HepG2 (cell line): ENCODE results near the gene ZSCAN2. TPM values are rescaled to one million over a fixed set of nuclear protein-coding genes. Genes with fewer than 3 reads are reported as not detected.
A peak's percentile ranks its signal among the peaks of the same experiment; 100 is the strongest.

ENCODE experiments used
- ATF2 ChIP-seq: sonication (generic); formaldehyde crosslinking; IDR thresholded peaks from 2 replicates; pipeline ENCODE4 v1.4.0; 2020; ENCODE audit warnings: missing genetic modification reagents
- CEBPB ChIP-seq: IDR thresholded peaks from 2 replicates; pipeline ENCODE4 v1.6.1; 2011; ENCODE audit warnings: low read depth, low read length, improper control_type of control experiment, borderline replicate concordance
- HMGXB4 ChIP-seq, 2 experiments: sonication (generic) in 1 of 2; formaldehyde crosslinking in 1 of 2; IDR thresholded peaks; 2 replicates each; pipeline versions ENCODE4 v1.4.0 to v1.6.1; 2018 to 2020; ENCODE audit warnings: missing genetic modification reagents in 2 of 2, borderline replicate concordance in 1 of 2, low read depth in 1 of 2, mild to moderate bottlenecking in 1 of 2, missing biosample characterization in 1 of 2
- HOXD1 ChIP-seq: sonication (generic); formaldehyde crosslinking; IDR thresholded peaks from 2 replicates; pipeline ENCODE4 v1.5.0; 2020; ENCODE audit warnings: missing genetic modification reagents
- IKZF1 ChIP-seq: fragments of 450-650 bp; IDR thresholded peaks from 2 replicates; pipeline ENCODE4 v1.7.1; 2016
- IRF2 ChIP-seq: IDR thresholded peaks from 2 replicates; pipeline ENCODE4 v1.6.1; 2018; ENCODE audit warnings: missing genetic modification reagents, missing compliant biosample characterization
- KLF16 ChIP-seq, 2 experiments: sonication (generic) in 1 of 2; formaldehyde crosslinking in 1 of 2; IDR thresholded peaks; 2 replicates each; pipeline versions ENCODE4 v1.6.1 to v1.8.0; 2016 to 2023; ENCODE audit warnings: missing genetic modification reagents in 2 of 2, missing compliant biosample characterization in 1 of 2
- MLXIP ChIP-seq: sonication (generic); formaldehyde crosslinking; IDR thresholded peaks from 2 replicates; pipeline ENCODE4 v1.9.0; 2021; ENCODE audit warnings: missing genetic modification reagents, borderline replicate concordance
- MYC ChIP-seq: sonication (generic); formaldehyde crosslinking; IDR thresholded peaks from 2 replicates; pipeline ENCODE4 v1.9.0; 2021; ENCODE audit warnings: missing genetic modification reagents, borderline replicate concordance
- NCOA2 ChIP-seq: sonication (generic); formaldehyde crosslinking; IDR thresholded peaks from 2 replicates; pipeline ENCODE4 v1.8.0; 2022; ENCODE audit warnings: inconsistent platforms
- NCOA5 ChIP-seq: sonication (generic); formaldehyde crosslinking; IDR thresholded peaks from 2 replicates; pipeline ENCODE4 v1.4.0; 2020; ENCODE audit warnings: missing genetic modification reagents
- PCBP1 ChIP-seq: fragments of 200-400 bp; formaldehyde crosslinking; IDR thresholded peaks from 2 replicates; pipeline ENCODE4 v1.6.1; 2017; ENCODE audit warnings: mild to moderate bottlenecking, low read depth, low read length, borderline replicate concordance
- ZFP1 ChIP-seq: IDR thresholded peaks from 2 replicates; pipeline ENCODE4 v1.6.1; 2016
- ZNF180 ChIP-seq: sonication (generic); formaldehyde crosslinking; IDR thresholded peaks from 2 replicates; pipeline ENCODE4 v1.4.0; 2020; ENCODE audit warnings: low read depth, missing genetic modification reagents, borderline replicate concordance
- ZNF205 ChIP-seq: IDR thresholded peaks from 2 replicates; pipeline ENCODE4 v1.6.1; 2018; ENCODE audit warnings: missing biosample characterization, missing genetic modification reagents
- ZNF546 ChIP-seq: sonication (generic); formaldehyde crosslinking; conservative IDR thresholded peaks from 2 replicates; pipeline ENCODE4 v1.8.1; 2023; ENCODE audit warnings: mild to moderate bottlenecking, missing genetic modification reagents
- ZNF547 ChIP-seq: sonication (generic); formaldehyde crosslinking; IDR thresholded peaks from 2 replicates; pipeline ENCODE4 v1.5.1; 2020; ENCODE audit warnings: mild to moderate bottlenecking, missing genetic modification reagents
- ZNF580 ChIP-seq: IDR thresholded peaks from 2 replicates; pipeline ENCODE4 v1.6.1; 2016; ENCODE audit warnings: low read depth, borderline replicate concordance
- ZNF652 ChIP-seq: IDR thresholded peaks from 2 replicates; pipeline ENCODE4 v1.6.1; 2016; ENCODE audit warnings: low read depth, borderline replicate concordance
- ZXDC ChIP-seq: sonication (generic); formaldehyde crosslinking; IDR thresholded peaks from 2 replicates; pipeline ENCODE4 v1.5.0; 2020; ENCODE audit warnings: mild to moderate bottlenecking, missing genetic modification reagents
- polyA plus RNA-seq, 8 experiments: library from polyadenylated mRNA; depleted of rRNA in 3 of 8; stranded (reverse) in 7 of 8; unstranded in 1 of 8; fragments of >200 nt; fragmentation: Illumina TruSeq in 4 of 8; extraction: Trizol in 4 of 8; gene quantifications; 2 replicates each; pipeline versions ENCODE4 v1.2.1 to v1.2.3, GENCODE V29; 2011 to 2016; ENCODE audit warnings: low read depth in 4 of 8, missing spikeins in 1 of 8, mixed read lengths in 1 of 8; ENCODE audit not compliant: insufficient read depth in 1 of 8
- total RNA-seq, 5 experiments: library from RNA; depleted of rRNA; stranded (reverse); fragments of >200 nt; fragmentation: Illumina TruSeq; extraction: Trizol; gene quantifications; 2 replicates each; pipeline ENCODE4 v1.2.3, GENCODE V29; 2016; ENCODE audit warnings: low read depth in 1 of 5

ZSCAN2 gene
- total and polyA plus RNA-seq, 2 of the 13 experiments (the other 11 are each of a cell fraction or from before 2014, with no cell fraction given), result 11.4 to 21.5 TPM

GRCh38 chr15:84600687-84601554 lies at the start of gene ZSCAN2 (continued):
- TF ChIP-seq ZNF580 (peak; percentile 57; the same call in 1 of the 2 replicates), ZNF205 (CRISPR knock-in tag) (no peak), HMGXB4 (CRISPR knock-in tag; IDR thresholded peaks at IDR 0.05; ENCODE audit: borderline replicate concordance in 1 of 2, low read depth in 1 of 2) (peak in 1 of 2 experiments; percentile 69; a peak in 2 of 4 replicates), PCBP1 (no peak), ZNF652 (CRISPR knock-in tag) (no peak), MYC (CRISPR knock-in tag) (peak; percentile 61; the same call in 1 of the 2 replicates), NCOA2 (CRISPR knock-in tag) (no peak), ZFP1 (CRISPR knock-in tag) (no peak), KLF16 (CRISPR knock-in tag; IDR thresholded peaks at IDR 0.05) (peak in 1 of 2 experiments; percentile 48; a peak in 2 of 4 replicates), IRF2 (no peak), NCOA5 (CRISPR knock-in tag) (no peak), CEBPB (no peak), MLXIP (CRISPR knock-in tag) (no peak), ZNF547 (peak; percentile 25; the same call in 1 of the 2 replicates), ATF2 (CRISPR knock-in tag) (no peak), HOXD1 (CRISPR knock-in tag) (no peak), ZXDC (no peak; the same call in 1 of the 2 replicates), IKZF1 (no peak), ZNF546 (CRISPR knock-in tag) (no peak), ZNF180 (CRISPR knock-in tag) (no peak)
